ENCODE data around the gene RABEP2.

GRCh38 chr16:28933171-28933570 is 8.1 kb upstream of the RABEP2 start:
- TF ChIP-seq CTCF (conservative IDR thresholded peaks at IDR 0.05; ENCODE audit: low read depth, low read length) (no peak), EZH2 (IDR thresholded peaks at IDR 0.05; ENCODE audit: borderline replicate concordance, low read depth, low read length, poor library complexity, severe bottlenecking) (no peak)
